Measurements from ENCODE around the gene MEX3D.

MEX3D gene

GRCh38 chr19:1592755-1593500 lies 24.8 kb upstream of the MEX3D start, which contains the start of gene MBD3:
TSS of gene MBD3 (minus strand) at chr19:1592865. CDS start at chr19:1592631, 234 bp downstream.
- DNase-seq: peak; percentile 89 to 93

DNA sequence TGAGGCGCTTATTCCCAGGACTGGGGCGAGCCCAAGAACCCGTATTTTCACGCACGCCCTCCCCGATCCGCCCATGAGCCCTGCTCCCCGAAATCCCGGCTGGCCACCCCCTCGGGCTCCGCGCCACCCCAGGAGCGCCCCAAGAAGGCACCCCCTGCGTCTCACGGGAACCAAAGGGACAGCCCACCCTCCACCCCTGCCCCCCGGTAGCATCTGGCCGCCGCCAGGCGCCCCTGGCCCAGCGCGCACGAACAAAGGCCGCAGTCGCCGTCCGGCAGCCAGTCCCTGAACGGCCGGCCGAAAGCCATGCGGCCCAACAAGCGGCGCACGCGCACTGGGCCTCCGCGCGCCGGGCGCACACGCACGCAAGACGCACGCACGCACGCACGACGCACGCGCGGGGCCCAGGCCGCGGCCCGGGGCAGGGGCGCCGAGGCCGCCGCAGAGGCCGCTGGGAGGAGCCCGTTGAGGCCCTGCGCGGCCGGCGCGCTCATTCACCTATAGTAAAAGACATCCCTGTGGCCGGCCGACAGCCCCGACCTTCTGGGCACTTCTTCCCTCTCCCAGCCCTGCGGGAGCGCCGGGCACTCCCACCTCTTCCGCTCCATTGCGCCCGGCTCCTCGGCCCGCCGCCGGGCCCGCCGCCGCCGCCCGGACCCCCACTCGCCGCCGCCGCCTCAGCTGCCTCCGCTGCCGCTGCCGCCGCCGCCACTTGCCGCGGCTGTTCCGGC lies 24.1 kb upstream of the MEX3D start:
- DNase-seq: peak; percentile 59 to 73

DNA sequence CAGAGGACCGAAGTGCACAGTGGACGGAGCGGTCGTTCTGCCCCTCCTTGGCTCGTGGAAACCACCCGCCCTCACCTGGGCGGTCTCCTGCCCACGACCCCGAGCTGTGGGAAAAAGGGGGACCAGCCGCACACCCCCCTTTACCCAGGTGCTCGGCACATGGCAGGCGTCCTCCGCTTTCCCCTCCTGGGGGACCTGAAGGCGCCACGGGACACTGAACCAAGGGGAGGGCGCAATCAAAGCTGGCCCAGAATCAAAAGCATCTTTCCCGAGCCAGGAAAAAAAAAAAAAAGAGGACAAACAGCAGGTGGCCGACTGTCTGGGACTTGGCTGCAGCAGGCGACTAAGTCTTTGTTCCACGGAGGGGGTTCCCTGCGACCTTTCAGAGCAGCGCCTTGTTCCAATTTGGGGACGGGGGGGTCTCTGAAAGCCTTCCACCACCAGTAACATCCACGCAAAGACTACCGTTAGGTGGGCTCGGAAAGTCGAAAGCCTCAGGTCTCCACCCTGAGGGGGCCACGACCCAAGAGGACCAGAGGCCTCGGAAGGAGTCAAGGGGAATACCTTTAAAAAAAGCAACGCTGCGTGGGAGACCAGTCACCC lies 23.4 kb upstream of the MEX3D start:
- no peak for DNase-seq

- DNase-seq: no peak
These were observed 22.7 kb upstream of the MEX3D start for GRCh38 chr19:1590641-1591397.

DNA sequence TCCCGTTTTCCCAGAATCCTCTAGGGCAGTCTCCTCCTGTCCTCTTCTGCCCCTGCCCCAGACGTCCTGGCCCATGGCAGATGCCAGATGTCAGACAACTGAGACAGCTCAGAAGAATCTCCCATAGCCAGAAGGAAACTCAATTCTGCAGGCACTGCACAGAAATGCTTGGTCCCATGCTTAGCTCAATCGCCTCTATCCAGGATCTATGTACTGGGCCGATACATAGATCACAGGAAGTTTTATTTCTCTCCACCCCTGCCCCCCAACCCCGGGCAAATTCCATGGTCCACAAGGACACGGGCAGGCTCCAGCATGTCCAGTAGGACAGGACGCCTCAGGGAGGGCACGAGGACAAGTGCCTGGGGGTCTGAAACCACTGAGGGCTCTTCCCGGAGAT lies 19.7 kb upstream of the MEX3D start:
- DNase-seq: no peak

DNA sequence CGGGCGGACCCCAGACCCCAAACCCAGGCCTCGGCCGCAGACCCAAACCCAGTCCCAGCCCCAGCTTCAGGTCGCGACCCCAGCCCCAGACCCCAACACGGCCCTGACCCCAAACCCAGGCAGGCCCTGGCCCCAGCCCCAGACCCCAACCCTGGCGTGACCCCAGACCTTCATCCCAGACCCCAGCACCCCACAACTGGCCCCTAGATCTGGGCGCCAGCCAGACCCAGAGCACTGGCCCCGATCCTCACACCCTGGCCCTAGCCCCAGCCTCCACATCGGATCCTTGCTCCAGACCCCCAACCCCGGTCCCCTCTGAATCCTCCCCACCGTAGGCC lies 17.1 kb upstream of the MEX3D start:
- no peak for DNase-seq

- no peak for DNase-seq
These were observed 16.5 kb upstream of the MEX3D start for GRCh38 chr19:1584500-1585242.

DNA sequence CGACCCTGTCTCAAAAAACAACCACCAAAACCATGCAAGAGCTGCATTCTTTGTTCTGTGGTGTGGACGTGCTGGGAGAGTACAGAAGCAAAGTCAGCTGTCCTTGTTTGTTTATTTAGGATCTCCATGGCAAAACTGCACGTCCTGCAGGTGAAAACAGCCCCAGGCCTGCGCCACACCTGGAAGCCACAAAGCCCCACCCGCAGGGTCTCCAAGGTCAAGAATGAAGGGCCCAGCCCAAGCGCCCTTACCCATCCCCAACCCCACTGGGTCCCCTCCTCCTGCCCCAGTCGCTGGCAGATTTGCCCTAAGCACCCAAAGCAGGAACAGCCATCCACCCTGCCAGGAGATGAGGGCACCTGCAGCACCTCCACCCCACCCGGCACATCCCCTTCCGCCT lies 14.1 kb upstream of the MEX3D start:
- DNase-seq: no peak

- no peak for DNase-seq
These were observed 12.8 kb upstream of the MEX3D start for GRCh38 chr19:1580957-1581356.

GRCh38 chr19:1580382-1580781 lies 12.3 kb upstream of the MEX3D start:
- no peak for DNase-seq

- DNase-seq: no peak
These were observed 11.1 kb upstream of the MEX3D start for GRCh38 chr19:1579222-1579621.

DNA sequence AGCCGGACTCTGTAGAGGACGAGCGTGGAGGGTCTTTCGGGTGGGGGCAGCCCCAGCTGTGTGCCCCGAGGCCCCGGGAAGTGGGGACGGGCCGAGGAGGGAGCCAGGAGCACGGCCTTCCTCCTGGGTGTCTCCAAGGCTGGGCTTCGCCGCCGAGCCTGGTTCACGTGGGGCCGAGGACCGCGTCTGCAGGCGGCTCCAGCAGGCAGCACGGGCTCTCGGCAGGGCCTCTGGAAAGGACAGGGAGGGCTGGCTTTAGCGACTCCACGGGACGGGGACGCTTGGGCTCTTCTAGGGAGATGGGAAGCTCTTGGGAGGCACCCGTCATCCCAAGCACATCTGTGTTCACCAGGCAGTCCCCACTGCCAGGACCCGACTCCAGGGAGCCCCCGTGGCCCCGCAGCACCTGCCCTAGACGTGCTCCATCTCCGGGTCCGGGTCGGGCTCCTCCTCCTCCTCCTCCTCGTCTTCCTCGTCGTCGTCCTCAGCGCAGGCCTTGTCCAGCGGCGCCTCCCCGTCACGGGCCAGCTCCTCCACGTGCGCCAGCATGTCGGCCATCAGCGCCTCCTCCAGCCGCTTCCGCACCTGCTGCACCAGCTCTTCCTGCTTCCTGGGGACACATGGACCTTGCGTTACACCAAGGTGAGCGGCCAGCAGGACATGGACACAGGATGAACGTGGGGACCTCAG lies 9.9 kb upstream of the MEX3D start:
- DNase-seq: no peak

GRCh38 chr19:1577090-1577928 lies 9.2 kb upstream of the MEX3D start:
- DNase-seq: no peak

DNA sequence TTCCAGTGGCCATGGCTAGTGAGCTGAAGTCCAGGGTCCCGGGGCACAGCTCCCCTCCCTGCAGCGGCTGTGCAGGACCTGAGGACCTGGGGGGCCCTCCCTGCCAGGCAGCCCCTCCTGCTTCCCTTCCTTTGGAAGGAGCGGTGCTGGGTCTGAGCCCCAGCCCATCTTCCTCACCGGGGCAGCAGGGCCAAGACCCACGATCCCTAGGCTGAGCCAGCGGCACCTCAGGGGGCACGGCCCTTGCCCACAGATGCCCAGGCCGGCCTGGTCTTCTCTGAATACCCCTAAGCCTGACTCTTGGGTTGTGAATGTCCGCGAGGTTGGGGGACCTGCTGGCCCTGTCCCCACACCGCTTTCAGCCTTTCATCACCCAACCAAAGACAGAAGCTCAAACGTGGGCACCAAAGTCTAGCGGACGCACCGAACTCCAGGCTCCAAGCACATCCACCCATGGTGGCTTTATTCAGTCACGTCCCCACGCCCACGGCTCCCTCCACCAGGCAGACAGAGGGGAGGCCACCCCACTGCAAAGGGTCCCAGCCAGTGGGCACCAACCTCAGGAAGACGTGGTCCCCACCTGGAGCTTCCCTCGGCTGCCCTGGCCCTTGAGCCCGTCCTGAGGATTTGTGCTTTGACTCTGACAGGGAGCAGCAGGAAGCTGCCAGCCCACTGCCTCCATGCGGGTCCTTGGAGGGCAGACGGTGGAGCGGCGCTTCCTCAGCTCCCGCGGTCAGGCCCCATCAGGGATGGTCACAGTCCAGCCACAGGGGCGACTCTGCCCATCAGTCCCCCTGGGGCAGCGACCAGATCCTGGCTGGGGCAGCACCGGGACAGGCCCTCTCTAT lies 8.3 kb upstream of the MEX3D start:
- no peak for DNase-seq

DNA sequence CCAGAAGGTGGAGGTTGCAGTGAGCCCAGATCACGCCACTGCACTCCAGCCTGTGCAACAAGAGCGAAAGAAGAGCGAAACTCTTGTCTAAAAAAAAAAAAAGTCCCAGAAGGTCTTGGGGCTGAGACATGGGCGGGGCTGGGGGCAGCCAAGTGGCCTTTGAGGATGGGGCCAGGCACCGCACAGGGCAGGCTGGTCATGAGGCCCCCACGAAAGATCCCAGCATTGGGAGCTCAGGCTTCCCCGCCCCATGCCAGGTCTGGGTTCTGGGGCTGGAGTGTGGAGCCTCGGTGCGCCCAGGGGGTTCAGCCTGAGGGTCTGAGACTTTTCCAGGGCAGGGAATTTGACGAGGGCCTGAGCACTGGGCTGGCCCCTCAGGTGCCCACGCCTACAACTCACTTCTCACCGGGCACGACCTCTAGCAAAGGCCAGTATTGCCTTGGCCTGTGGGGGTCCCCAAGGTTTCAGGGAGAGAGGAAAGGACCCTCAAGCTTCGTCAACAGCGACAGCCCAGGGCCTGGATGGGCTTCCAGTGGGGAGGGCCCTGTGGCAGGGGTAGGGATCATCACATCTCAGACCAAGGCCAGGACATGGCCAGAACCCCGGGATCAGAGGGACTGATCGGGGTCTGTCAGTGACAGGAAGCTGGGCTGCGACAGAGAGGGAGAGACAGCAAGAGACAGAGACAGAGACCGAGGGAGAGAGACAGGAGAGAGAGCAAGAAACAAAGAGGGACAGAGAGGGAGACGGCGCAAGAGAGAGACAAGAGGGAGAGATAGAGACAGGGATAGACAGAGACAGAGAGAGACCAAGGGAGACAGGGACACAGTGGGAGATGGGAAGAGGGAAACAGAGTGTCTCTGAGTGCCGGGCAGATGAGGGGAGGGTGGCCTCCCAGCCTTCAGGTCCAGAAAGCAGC lies 7.5 kb upstream of the MEX3D start:
- no peak for DNase-seq

GRCh38 chr19:1574354-1575136 lies 6.4 kb upstream of the MEX3D start:
- no peak for DNase-seq

GRCh38 chr19:1572795-1573194 lies 4.7 kb upstream of the MEX3D start:
- DNase-seq: no peak

- DNase-seq: no peak
These were observed 3.2 kb upstream of the MEX3D start for GRCh38 chr19:1571358-1571757.

All from hippocampal formation (tissue), 2 donors.